ENCODE results near the gene CHTOP.

CHTOP gene

DNA sequence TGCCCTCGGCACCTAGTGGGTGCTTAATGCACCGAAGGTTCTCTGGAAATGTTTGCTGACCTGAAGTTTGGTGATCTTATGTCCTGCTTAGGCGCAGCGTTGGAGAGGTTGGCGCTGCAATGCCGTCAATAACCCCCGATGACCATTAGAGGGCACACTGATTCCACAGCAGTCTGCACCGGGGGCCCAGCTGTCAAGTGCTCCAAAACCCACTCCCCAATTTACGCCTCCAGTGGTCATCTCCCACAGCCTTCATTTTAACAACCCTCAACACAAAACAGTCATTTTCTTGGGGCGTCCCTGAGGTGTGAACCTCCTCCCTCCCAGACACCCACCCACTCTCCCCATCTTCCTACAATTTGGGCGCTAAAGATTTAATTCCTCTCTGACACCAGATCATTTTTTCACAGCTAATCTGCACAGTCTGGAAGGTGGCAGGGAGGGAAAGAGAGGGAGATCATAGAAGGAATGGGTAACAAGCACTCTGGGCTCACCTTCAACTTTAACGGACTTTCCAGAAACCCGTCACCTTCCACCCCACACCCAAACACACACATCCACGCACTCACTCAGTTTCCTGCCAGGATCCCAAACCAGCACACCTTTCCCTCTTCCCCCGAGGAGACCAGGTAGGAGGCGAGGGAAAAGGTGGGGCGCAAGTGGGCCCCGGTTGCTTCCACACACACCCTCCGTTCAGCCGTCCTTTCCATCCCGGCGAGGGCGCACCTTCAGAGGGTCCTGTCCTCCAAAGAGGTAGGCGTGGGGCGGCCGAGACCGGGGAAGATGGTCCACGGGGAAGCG, 44.1 kb downstream of the CHTOP start:
- H3K4me3 ChIP-seq (ENCODE audit: severe bottlenecking): peak overlapping the region; percentile 27
- no peaks in the 10 kb centered on the region for H3K36me3 ChIP-seq (ENCODE audit: low read depth)
- no peaks in the 10 kb centered on the region for H3K4me1 ChIP-seq (ENCODE audit: insufficient read depth, poor library complexity, severe bottlenecking)
- DNase-seq (ENCODE audit: low spot score) (no peak), ATAC-seq (ENCODE audit: low read depth) (peak; percentile 55; the same call in 2 of the 3 replicates)
- H3K27ac ChIP-seq (ENCODE audit: poor library complexity, severe bottlenecking): no peak overlapping the region
- H3K9me3 ChIP-seq (ENCODE audit: severe bottlenecking): no peaks in the 10 kb centered on the region
- peaks cover 33% of the 10 kb centered on the region for H3K27me3 ChIP-seq (ENCODE audit: insufficient read depth, poor library complexity, severe bottlenecking)
- TF ChIP-seq, protein P1, sequence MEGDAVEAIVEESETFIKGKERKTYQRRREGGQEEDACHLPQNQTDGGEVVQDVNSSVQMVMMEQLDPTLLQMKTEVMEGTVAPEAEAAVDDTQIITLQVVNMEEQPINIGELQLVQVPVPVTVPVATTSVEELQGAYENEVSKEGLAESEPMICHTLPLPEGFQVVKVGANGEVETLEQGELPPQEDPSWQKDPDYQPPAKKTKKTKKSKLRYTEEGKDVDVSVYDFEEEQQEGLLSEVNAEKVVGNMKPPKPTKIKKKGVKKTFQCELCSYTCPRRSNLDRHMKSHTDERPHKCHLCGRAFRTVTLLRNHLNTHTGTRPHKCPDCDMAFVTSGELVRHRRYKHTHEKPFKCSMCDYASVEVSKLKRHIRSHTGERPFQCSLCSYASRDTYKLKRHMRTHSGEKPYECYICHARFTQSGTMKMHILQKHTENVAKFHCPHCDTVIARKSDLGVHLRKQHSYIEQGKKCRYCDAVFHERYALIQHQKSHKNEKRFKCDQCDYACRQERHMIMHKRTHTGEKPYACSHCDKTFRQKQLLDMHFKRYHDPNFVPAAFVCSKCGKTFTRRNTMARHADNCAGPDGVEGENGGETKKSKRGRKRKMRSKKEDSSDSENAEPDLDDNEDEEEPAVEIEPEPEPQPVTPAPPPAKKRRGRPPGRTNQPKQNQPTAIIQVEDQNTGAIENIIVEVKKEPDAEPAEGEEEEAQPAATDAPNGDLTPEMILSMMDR (IDR thresholded peaks at IDR 0.05; ENCODE audit: poor library complexity, severe bottlenecking): peak; percentile 94

DNA sequence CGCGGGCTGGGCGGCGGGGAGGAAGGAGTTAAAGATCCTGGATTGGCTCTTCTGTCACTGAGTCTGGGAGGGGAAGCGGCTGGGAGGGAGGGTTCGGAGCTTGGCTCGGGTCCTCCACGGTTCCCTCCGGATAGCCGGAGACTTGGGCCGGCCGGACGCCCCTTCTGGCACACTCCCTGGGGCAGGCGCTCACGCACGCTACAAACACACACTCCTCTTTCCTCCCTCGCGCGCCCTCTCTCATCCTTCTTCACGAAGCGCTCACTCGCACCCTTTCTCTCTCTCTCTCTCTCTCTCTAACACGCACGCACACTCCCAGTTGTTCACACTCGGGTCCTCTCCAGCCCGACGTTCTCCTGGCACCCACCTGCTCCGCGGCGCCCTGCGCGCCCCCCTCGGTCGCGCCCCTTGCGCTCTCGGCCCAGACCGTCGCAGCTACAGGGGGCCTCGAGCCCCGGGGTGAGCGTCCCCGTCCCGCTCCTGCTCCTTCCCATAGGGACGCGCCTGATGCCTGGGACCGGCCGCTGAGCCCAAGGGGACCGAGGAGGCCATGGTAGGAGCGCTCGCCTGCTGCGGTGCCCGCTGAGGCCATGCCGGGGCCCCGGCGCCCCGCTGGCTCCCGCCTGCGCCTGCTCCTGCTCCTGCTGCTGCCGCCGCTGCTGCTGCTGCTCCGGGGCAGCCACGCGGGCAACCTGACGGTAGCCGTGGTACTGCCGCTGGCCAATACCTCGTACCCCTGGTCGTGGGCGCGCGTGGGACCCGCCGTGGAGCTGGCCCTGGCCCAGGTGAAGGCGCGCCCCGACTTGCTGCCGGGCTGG, 44.9 kb downstream of the CHTOP start, which contains the start of gene NPR1:
TSS of gene NPR1 (plus strand) at position 170 of the 818 bp plus-strand sequence. CDS start at position 591, 421 bp downstream.
- Histone ChIP-seq H3K4me1 (ENCODE audit: insufficient read depth, poor library complexity, severe bottlenecking) (no peaks in the 10 kb centered on the region), H3K27ac (ENCODE audit: poor library complexity, severe bottlenecking) (no peak within 1 kb of the TSS), H3K9me3 (ENCODE audit: severe bottlenecking) (no peaks in the 10 kb centered on the region), H3K36me3 (ENCODE audit: low read depth) (no peaks in the 10 kb centered on the region), H3K27me3 (ENCODE audit: insufficient read depth, poor library complexity, severe bottlenecking) (peaks cover 33% of the 10 kb centered on the region), H3K4me3 (ENCODE audit: severe bottlenecking) (peak within 1 kb of the TSS; percentile 27)
- ATAC-seq (ENCODE audit: low read depth) (peak; percentile 62), DNase-seq (ENCODE audit: low spot score) (no peak)
- TF ChIP-seq, protein P1 (IDR thresholded peaks at IDR 0.05; ENCODE audit: poor library complexity, severe bottlenecking): no peak

DNA sequence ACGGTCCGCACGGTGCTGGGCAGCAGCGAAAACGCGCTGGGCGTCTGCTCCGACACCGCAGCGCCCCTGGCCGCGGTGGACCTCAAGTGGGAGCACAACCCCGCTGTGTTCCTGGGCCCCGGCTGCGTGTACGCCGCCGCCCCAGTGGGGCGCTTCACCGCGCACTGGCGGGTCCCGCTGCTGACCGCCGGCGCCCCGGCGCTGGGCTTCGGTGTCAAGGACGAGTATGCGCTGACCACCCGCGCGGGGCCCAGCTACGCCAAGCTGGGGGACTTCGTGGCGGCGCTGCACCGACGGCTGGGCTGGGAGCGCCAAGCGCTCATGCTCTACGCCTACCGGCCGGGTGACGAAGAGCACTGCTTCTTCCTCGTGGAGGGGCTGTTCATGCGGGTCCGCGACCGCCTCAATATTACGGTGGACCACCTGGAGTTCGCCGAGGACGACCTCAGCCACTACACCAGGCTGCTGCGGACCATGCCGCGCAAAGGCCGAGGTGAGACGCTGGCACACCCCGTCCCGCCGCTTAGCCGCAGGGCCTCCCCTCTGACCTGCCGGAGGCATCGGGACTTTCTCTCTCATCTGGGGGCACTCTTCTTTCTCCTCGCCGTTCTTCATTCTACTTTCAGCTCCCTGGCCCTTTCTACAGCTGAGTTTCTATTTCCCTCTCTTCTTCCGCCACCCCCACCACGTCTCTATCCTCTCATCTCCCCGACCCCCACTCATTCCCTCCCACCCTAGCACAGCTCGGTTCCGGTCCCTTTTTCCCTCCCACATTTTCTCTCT, 45.7 kb downstream of the CHTOP start:
- ATAC-seq (ENCODE audit: low read depth): peak; percentile 58

DNA sequence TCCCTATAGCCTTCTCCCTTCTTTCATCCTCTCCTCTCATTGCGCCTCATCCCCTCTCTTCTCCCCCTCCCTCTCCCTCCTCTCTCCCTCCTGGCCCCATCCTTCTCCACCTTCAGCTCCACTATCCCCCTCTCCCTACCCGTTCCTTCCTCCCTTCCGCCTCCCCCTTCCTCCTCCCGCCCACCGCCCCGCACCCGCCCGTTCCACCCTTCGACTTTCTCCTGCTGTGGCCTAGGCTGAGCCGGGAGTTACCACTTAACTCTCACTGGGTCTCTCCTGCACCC, 46.2 kb downstream of the CHTOP start:
- Histone ChIP-seq H3K27me3 (ENCODE audit: insufficient read depth, poor library complexity, severe bottlenecking) (peaks cover 33% of the 10 kb centered on the region), H3K27ac (ENCODE audit: poor library complexity, severe bottlenecking) (no peak overlapping the region), H3K9me3 (ENCODE audit: severe bottlenecking) (no peaks in the 10 kb centered on the region), H3K36me3 (ENCODE audit: low read depth) (no peaks in the 10 kb centered on the region), H3K4me1 (ENCODE audit: insufficient read depth, poor library complexity, severe bottlenecking) (no peaks in the 10 kb centered on the region), H3K4me3 (ENCODE audit: severe bottlenecking) (no peak overlapping the region)
- DNase-seq (ENCODE audit: low spot score) (no peak), ATAC-seq (ENCODE audit: low read depth) (no peak)
- TF ChIP-seq, protein P1 (IDR thresholded peaks at IDR 0.05; ENCODE audit: poor library complexity, severe bottlenecking): no peak

More for the DNA sequence above, 45.7 kb downstream of the CHTOP start:
- H3K27me3 ChIP-seq (ENCODE audit: insufficient read depth, poor library complexity, severe bottlenecking): peaks cover 33% of the 10 kb centered on the region
- H3K4me1 ChIP-seq (ENCODE audit: insufficient read depth, poor library complexity, severe bottlenecking): no peaks in the 10 kb centered on the region
- no peaks in the 10 kb centered on the region for H3K9me3 ChIP-seq (ENCODE audit: severe bottlenecking)
- H3K4me3 ChIP-seq (ENCODE audit: severe bottlenecking): peak overlapping the region; percentile 27
- TF ChIP-seq, protein P1 (IDR thresholded peaks at IDR 0.05; ENCODE audit: poor library complexity, severe bottlenecking): no peak
- DNase-seq (ENCODE audit: low spot score): no peak
- H3K27ac ChIP-seq (ENCODE audit: poor library complexity, severe bottlenecking): no peak overlapping the region
- no peaks in the 10 kb centered on the region for H3K36me3 ChIP-seq (ENCODE audit: low read depth)
